ENCODE data around the gene ATP1A1. TPM values are rescaled to one million over a fixed set of nuclear protein-coding genes. Genes with fewer than 3 reads are reported as not detected.

Gene ATP1A1
- total and polyA plus RNA-seq, 9 of the 15 experiments (the other 6 are each of a cell fraction or from before 2014, with no cell fraction given), result 99.3 to 513 (median 234) TPM

GRCh38 chr1:116382857-116383483 is 9.9 kb downstream of the ATP1A1 start:
- ATAC-seq (peak; percentile 74), DNase-seq (ENCODE audit: extremely low read depth in 1 of 4, low spot score in 3 of 4) (peak; percentile 50 to 72 (median 60)), FAIRE-seq (peak; percentile 49)
- Histone ChIP-seq H3K79me2 (ENCODE audit: control insufficient read depth, insufficient read depth, low read length) (peaks cover 67% of the 10 kb centered on the region), H3K4me1 (replicated peaks in 1 of 2; ENCODE audit: control insufficient read depth in 2 of 2, insufficient read depth in 2 of 2, low read length in 2 of 2) (peaks cover 4 to 59% of the 10 kb centered on the region in 2 experiments; a peak in 4 of 5 replicates), H3K9me1 (ENCODE audit: control insufficient read depth, insufficient read depth, low read length) (peaks cover 13% of the 10 kb centered on the region), H3K4me3 (no peak overlapping the region), H3K27ac (ENCODE audit: extremely low read depth, low read depth, low read length) (no peak overlapping the region), H3K9me3 (replicated peaks; ENCODE audit: control insufficient read depth, insufficient read depth, low read depth, low read length) (no peaks in the 10 kb centered on the region), H2AFZ (ENCODE audit: low read depth, low read length) (no peak overlapping the region), H4K20me1 (replicated peaks; ENCODE audit: control insufficient read depth, insufficient read depth, low read length) (peaks cover 43% of the 10 kb centered on the region), H3K9ac (ENCODE audit: insufficient read depth in 1 of 2, low read depth in 2 of 2, low read length in 2 of 2) (no peak overlapping the region), H3K36me3 (ENCODE audit: control insufficient read depth, insufficient read depth, low read length) (peaks cover 60% of the 10 kb centered on the region), H3K27me3 (ENCODE audit: control insufficient read depth in 2 of 2, insufficient read depth in 2 of 2, low read length in 2 of 2) (no peaks in the 10 kb centered on the region), H3K4me2 (ENCODE audit: insufficient read depth, low read length) (no peak overlapping the region; the same call in 1 of the 2 replicates)
- CTCF ChIA-PET (ENCODE audit: low intra/inter-chr PET ratio), result no interaction called here
- BruUV-seq (replicated peaks), result no TSS peak
- POLR2A ChIA-PET, result interaction anchor here (0.8 to 3.6 kb wide), 10 partner anchors 9 to 103 kb away, joined by 3 to 33 read pairs (median 4); partner anchors contain the start of gene ATP1A1
- 29% methylated on average over 4 of the region's 4 CpGs for WGBS (ENCODE audit: insufficient coverage, low coverage, missing lambda C conversion rate)
- in situ Hi-C loops (cut with MboI), result no loop called here
- intact Hi-C loops (cut with micrococcal nuclease), result no loop called here
- no peak for TF ChIP-seq HMGN3 (IDR thresholded peaks at IDR 0.05; ENCODE audit: borderline replicate concordance, extremely low read depth, insufficient read length, low read depth, low read length)
- TF ChIP-seq, protein P1, sequence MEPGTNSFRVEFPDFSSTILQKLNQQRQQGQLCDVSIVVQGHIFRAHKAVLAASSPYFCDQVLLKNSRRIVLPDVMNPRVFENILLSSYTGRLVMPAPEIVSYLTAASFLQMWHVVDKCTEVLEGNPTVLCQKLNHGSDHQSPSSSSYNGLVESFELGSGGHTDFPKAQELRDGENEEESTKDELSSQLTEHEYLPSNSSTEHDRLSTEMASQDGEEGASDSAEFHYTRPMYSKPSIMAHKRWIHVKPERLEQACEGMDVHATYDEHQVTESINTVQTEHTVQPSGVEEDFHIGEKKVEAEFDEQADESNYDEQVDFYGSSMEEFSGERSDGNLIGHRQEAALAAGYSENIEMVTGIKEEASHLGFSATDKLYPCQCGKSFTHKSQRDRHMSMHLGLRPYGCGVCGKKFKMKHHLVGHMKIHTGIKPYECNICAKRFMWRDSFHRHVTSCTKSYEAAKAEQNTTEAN (CRISPR knock-in tag; IDR thresholded peaks at IDR 0.05), result no peak
- TF ChIP-seq C11orf30 (IDR thresholded peaks at IDR 0.05; ENCODE audit: low read depth), result no peak
- no peak for TF ChIP-seq ETV1 (tag; conservative IDR thresholded peaks at IDR 0.05; ENCODE audit: low read depth)
- TF ChIP-seq, protein P2, sequence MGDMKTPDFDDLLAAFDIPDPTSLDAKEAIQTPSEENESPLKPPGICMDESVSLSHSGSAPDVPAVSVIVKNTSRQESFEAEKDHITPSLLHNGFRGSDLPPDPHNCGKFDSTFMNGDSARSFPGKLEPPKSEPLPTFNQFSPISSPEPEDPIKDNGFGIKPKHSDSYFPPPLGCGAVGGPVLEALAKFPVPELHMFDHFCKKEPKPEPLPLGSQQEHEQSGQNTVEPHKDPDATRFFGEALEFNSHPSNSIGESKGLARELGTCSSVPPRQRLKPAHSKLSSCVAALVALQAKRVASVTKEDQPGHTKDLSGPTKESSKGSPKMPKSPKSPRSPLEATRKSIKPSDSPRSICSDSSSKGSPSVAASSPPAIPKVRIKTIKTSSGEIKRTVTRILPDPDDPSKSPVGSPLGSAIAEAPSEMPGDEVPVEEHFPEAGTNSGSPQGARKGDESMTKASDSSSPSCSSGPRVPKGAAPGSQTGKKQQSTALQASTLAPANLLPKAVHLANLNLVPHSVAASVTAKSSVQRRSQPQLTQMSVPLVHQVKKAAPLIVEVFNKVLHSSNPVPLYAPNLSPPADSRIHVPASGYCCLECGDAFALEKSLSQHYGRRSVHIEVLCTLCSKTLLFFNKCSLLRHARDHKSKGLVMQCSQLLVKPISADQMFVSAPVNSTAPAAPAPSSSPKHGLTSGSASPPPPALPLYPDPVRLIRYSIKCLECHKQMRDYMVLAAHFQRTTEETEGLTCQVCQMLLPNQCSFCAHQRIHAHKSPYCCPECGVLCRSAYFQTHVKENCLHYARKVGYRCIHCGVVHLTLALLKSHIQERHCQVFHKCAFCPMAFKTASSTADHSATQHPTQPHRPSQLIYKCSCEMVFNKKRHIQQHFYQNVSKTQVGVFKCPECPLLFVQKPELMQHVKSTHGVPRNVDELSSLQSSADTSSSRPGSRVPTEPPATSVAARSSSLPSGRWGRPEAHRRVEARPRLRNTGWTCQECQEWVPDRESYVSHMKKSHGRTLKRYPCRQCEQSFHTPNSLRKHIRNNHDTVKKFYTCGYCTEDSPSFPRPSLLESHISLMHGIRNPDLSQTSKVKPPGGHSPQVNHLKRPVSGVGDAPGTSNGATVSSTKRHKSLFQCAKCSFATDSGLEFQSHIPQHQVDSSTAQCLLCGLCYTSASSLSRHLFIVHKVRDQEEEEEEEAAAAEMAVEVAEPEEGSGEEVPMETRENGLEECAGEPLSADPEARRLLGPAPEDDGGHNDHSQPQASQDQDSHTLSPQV (IDR thresholded peaks at IDR 0.05), result no peak
- TF ChIP-seq PRPF4 (IDR thresholded peaks at IDR 0.05; ENCODE audit: insufficient read depth, low read depth, low read length, poor library complexity, severe bottlenecking), result no peak
- no peak for TF ChIP-seq ELK3 (CRISPR knock-in tag; IDR thresholded peaks at IDR 0.05)
- TF ChIP-seq PRDM10 (IDR thresholded peaks at IDR 0.05; ENCODE audit: partially characterized antibody), result peak; percentile 55
- TF ChIP-seq ARID1B (IDR thresholded peaks at IDR 0.05), result peak; percentile 33; the same call in 1 of the 2 replicates
- TF ChIP-seq NR1H2 (CRISPR knock-in tag; IDR thresholded peaks at IDR 0.05), result no peak
- no peak for TF ChIP-seq HMG20B (CRISPR knock-in tag; IDR thresholded peaks at IDR 0.05)
